ENCODE measurements around the gene PXYLP1.

DNA sequence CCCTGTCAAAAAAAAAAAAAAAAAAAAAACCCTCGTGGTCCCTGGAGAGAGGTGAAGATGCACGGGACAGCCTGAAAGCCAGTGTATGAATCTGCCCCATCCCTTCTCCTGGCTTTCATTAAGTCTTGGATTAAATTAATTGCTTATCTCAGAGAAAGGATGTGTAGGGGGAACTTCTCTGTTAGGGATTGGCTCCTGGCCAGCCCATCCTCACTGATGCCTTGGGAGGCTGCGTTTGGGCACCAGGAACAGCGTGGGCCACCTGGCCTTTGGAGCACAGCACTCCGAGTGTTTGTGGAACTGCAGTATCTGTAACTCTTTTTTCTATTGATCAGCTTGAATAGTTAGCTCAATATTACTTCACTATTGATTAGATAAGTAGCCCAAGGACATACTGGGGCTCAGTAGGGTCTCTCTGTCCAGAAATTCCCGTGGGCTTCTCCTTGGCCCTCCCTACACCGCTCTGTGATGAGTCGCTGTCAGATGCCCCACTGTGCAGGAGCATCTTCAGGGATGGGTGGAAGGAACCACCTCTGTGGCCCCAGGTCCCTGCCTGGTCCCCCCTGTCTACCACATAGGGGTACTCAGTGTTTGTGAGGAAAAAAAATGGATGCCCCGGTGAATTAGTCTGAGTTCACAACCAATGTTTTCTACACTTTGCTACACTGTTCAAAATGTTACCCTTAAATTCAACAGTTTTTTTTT is 2.0 kb downstream of the PXYLP1 start:
- TF ChIP-seq EZH2 (IDR thresholded peaks at IDR 0.05; ENCODE audit: insufficient read depth, poor library complexity, severe bottlenecking) (no peak), EZH2phosphoT487 (IDR thresholded peaks at IDR 0.05; ENCODE audit: insufficient read depth, low read depth) (no peak)

All from GM23248 (cell line).